Mesendoderm (in vitro differentiated cells): ENCODE data around the gene HMCN2.

Experiments
- DNase-seq: peaks from one replicate; pipeline ENCODE4 v3.0.0; 2013
- H2AK5ac ChIP-seq: 2 replicates; pipeline ENCODE4 v1.6.1; 2013; ENCODE audit warnings: low read length, inconsistent platforms
- H2BK120ac ChIP-seq: 2 replicates; pipeline ENCODE4 v1.6.1; 2013; ENCODE audit warnings: low read depth, mild to moderate bottlenecking, low read length, moderate library complexity, mixed read lengths
- H2BK15ac ChIP-seq: replicated peaks from 2 replicates; pipeline ENCODE4 v1.6.1; 2013; ENCODE audit warnings: low read depth, mild to moderate bottlenecking, moderate library complexity
- H2BK5ac ChIP-seq: 2 replicates; pipeline ENCODE4 v1.6.1; 2013; ENCODE audit warnings: low read length, inconsistent platforms
- H3K18ac ChIP-seq: 2 replicates; pipeline ENCODE4 v1.6.1; 2013; ENCODE audit warnings: mild to moderate bottlenecking, low read length, mixed read lengths
- H3K23ac ChIP-seq: one replicate; pipeline ENCODE4 v1.6.1; 2013; ENCODE audit warnings: low read length
- H3K27ac ChIP-seq: 2 replicates; pipeline ENCODE4 v1.5.1; 2013; ENCODE audit warnings: low read depth, mild to moderate bottlenecking, inconsistent platforms, low read length, moderate library complexity
- H3K27me3 ChIP-seq: 2 replicates; pipeline ENCODE4 v1.6.1; 2013; ENCODE audit warnings: low read length, control low read depth, mild to moderate bottlenecking, inconsistent platforms; ENCODE audit not compliant: insufficient read depth, poor library complexity
- H3K36me3 ChIP-seq: 2 replicates; pipeline ENCODE4 v1.6.1; 2013; ENCODE audit warnings: low read length, inconsistent platforms; ENCODE audit not compliant: control insufficient read depth, insufficient read depth
- H3K4ac ChIP-seq: one replicate; pipeline ENCODE4 v1.6.1; 2013; ENCODE audit warnings: low read depth, mild to moderate bottlenecking, low read length, moderate library complexity
- H3K4me1 ChIP-seq: 2 replicates; pipeline ENCODE4 v1.6.1; 2013; ENCODE audit warnings: low read depth, low read length, inconsistent platforms; ENCODE audit not compliant: control insufficient read depth
- H3K4me2 ChIP-seq: 2 replicates; pipeline ENCODE4 v1.6.1; 2013; ENCODE audit warnings: low read length
- H3K4me3 ChIP-seq: 2 replicates; pipeline ENCODE4 v1.5.1; 2013; ENCODE audit warnings: mild to moderate bottlenecking, low read length
- H3K56ac ChIP-seq: one replicate; pipeline ENCODE4 v1.6.1; 2013; ENCODE audit warnings: low read length
- H3K79me1 ChIP-seq: 2 replicates; pipeline ENCODE4 v1.6.1; 2013; ENCODE audit warnings: low read length, inconsistent platforms
- H3K79me2 ChIP-seq: 2 replicates; pipeline ENCODE4 v1.6.1; 2013; ENCODE audit warnings: mild to moderate bottlenecking, low read length; ENCODE audit not compliant: control insufficient read depth, insufficient read depth
- H3K9ac ChIP-seq: 2 replicates; pipeline ENCODE4 v1.6.1; 2013; ENCODE audit warnings: low read length, inconsistent platforms
- H4K5ac ChIP-seq: one replicate; pipeline ENCODE4 v1.6.1; 2013; ENCODE audit warnings: low read length
- H4K8ac ChIP-seq: one replicate; pipeline ENCODE4 v1.6.1; 2013; ENCODE audit warnings: low read depth, mild to moderate bottlenecking, control low read depth, low read length, moderate library complexity
- WGBS: extraction: QIAGEN DNeasy Blood & Tissue Kit; methylation state at CpG from one replicate; pipeline ENCODE4 v1.1.7; 2013; ENCODE audit warnings: low lambda C conversion rate, missing lambda C conversion rate; ENCODE audit not compliant: insufficient coverage; ENCODE audit errors: extremely low coverage; 5-methylcytosine and 5-hydroxymethylcytosine counted together

The HMCN2 gene

DNA sequence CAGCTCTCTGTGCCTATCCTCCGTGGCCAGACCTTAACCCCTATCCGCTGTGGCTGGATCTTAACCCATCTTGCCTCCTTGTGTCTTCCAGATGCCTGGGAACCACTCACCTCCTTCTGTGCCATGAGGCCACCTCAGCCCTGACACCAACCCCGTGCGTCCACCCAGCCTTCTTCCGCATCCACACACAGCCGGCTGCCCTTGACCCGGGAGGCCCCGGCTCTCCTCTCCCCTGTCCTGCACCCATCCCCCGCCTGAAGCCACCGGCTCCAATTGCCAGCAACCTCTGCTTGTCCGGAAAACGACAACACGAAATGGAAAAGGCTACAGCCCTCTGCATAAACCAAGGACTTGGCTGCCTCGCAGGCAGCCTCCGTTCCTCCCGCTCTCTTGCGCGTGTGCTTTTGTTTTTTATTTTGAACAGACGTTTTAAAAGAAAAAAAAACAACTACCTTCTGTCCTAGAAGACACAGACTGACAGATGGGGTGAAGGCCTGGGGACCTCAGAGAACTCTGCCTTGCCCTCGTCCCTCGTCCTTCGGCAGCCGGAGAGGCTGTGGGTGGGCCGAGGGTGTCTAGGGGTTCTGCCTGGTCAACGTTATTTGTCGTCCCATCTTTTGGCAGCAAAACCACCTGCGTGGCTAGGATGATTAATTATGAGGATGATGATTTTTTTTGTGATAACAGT, 32.5 kb upstream of the HMCN2 start:
- Histone ChIP-seq H3K4me1 (no peaks in the 10 kb centered on the region), H3K56ac (no peak overlapping the region), H2BK15ac (no peak overlapping the region), H3K4ac (no peak overlapping the region), H2AK5ac (no peak overlapping the region), H3K4me3 (no peak overlapping the region), H3K79me2 (no peaks in the 10 kb centered on the region), H2BK5ac (no peak overlapping the region), H4K8ac (no peak overlapping the region), H4K5ac (no peak overlapping the region), H3K18ac (no peak overlapping the region), H3K23ac (no peak overlapping the region), H3K27me3 (no peaks in the 10 kb centered on the region), H2BK120ac (no peak overlapping the region), H3K79me1 (no peaks in the 10 kb centered on the region), H3K36me3 (peaks cover 8% of the 10 kb centered on the region), H3K9ac (no peak overlapping the region), H3K27ac (no peak overlapping the region), H3K4me2 (no peak overlapping the region)
- DNase-seq, result no peak
- no CpG with 5 or more reads among the region's 27 CpGs for WGBS

DNA sequence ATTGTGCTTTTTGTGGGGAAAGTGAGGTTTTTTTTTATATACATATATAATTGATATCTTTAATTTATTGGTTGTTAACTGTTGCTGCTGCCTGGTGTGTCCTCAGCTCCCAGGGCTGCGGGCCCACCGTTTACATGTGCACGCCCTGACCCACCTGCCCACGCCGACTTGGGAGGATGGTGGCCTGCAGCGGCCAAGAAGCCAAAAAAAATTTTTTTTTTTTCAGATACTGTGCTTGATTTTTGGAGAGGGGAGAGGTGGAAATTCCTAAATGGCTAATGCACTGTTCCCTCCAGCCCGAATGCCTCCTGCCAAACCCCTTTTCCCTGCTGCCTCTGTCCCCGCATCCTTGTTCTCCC, 32.0 kb upstream of the HMCN2 start:
- H3K4me2 ChIP-seq, result no peak overlapping the region
- WGBS, result no CpG with 5 or more reads among the region's 8 CpGs
- H3K4me1 ChIP-seq, result no peaks in the 10 kb centered on the region
- H4K5ac ChIP-seq, result no peak overlapping the region
- no peak overlapping the region for H2BK120ac ChIP-seq
- no peak for DNase-seq
- H3K18ac ChIP-seq, result no peak overlapping the region
- H3K4ac ChIP-seq, result no peak overlapping the region
- no peak overlapping the region for H2BK5ac ChIP-seq
- no peak overlapping the region for H3K23ac ChIP-seq
- H3K36me3 ChIP-seq, result peaks cover 8% of the 10 kb centered on the region
- no peak overlapping the region for H3K56ac ChIP-seq
- no peak overlapping the region for H4K8ac ChIP-seq
- H3K27me3 ChIP-seq, result no peaks in the 10 kb centered on the region
- H3K27ac ChIP-seq, result no peak overlapping the region
- no peak overlapping the region for H3K9ac ChIP-seq
- no peak overlapping the region for H2BK15ac ChIP-seq
- no peak overlapping the region for H3K4me3 ChIP-seq
- H3K79me2 ChIP-seq, result no peaks in the 10 kb centered on the region
- no peaks in the 10 kb centered on the region for H3K79me1 ChIP-seq
- no peak overlapping the region for H2AK5ac ChIP-seq

DNA sequence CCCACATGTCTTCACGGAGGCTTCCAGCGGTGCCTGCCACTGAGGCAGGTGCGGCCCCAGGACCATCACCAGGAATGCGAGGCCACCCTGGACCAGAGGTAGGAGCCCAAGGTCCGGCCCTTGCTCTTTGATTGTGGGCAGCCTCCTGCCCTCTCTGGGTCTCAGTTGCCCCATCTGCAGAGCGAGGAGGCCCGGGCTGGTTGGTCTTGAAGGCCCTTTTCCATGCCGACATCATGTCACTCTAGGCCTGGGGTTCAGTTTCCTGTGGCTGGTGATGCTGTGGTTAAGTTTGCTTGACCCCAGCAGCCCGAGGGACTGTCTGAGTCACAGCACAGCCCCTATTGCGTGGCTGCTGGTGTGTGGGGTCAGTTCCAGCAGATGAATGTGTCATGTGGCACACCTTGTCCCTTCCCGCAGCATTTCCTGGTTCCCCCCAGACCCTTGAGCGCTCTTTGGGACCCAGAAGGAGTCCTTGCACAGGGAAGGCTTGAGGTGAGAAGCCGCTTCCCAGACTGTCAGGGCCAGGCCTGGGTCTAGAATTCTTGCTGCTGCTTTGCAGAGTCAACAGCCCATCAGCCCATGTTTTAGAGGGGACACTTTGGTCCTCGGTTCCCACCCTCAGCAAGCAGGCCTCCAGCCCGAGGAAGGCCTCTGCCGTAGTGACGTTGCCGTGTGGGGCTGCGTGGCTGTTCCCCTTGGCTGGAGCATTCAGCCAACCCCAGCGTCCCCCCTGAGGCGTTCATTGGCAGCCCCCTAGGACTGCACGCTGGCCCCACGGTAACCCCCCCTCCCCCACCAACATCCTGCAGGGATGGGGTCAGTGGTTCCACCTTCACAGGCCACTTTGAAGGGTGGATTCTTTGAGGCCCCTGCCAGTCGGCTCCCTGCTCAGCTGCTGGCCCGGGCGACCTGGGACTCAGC, 31.0 kb upstream of the HMCN2 start:
- no peak for DNase-seq
- Histone ChIP-seq H3K4me3 (no peak overlapping the region), H3K23ac (no peak overlapping the region), H3K9ac (no peak overlapping the region), H3K4ac (no peak overlapping the region), H3K79me1 (no peaks in the 10 kb centered on the region), H2AK5ac (no peak overlapping the region), H3K56ac (no peak overlapping the region), H2BK5ac (no peak overlapping the region), H3K79me2 (no peaks in the 10 kb centered on the region), H4K5ac (no peak overlapping the region), H3K27me3 (no peaks in the 10 kb centered on the region), H3K27ac (no peak overlapping the region), H2BK120ac (no peak overlapping the region), H3K4me1 (no peaks in the 10 kb centered on the region), H4K8ac (no peak overlapping the region), H3K18ac (no peak overlapping the region), H3K36me3 (peaks cover 8% of the 10 kb centered on the region), H2BK15ac (no peak overlapping the region), H3K4me2 (no peak overlapping the region)
- no CpG with 5 or more reads among the region's 26 CpGs for WGBS

DNA sequence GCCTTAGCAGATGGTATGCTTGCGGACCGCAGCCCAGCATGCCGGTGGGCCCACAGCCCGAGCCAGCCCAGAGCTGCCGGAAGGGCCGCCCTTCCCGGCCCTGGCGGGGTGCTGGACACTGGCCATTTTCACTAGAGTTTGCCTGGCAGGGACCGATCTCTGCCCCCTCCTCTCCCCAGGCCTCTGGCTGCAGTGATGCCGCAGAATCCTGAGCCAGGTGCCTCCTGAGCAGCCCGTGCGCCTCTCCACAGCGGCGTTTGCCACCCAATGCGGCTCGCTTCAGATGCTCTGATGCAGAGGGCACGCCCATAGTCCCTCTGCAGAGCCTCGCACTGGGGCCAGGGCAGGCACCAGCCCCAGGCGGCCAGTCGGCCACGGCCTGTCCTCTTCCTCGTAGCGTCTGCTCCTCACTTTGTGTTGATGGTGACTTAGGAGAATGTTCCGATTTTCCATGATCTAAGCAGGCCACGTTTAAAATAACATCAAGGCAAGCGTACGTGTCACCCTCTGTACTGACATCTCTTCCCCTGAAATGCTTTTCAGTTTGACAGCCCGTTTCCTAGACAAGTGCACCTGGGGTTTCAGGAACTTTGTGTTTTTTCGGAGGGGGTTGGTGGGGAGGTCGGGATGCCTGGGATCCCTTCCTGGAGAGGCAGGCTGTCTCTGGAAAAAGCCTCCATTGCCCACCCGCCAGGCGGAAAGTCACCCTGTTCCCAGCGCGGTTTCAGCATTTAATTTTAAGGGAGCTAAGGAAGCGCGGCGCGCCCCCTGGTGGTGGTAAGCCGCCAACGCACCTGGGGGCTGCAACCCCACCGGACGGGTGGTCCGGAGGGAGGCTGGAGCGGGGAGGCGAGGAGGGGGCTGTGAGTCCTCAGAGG, 29.8 kb upstream of the HMCN2 start:
- Histone ChIP-seq H3K27ac (no peak overlapping the region), H3K36me3 (peaks cover 8% of the 10 kb centered on the region), H3K27me3 (no peaks in the 10 kb centered on the region), H4K8ac (no peak overlapping the region), H3K79me1 (no peaks in the 10 kb centered on the region), H3K9ac (no peak overlapping the region), H3K4me2 (no peak overlapping the region), H3K23ac (no peak overlapping the region), H2AK5ac (no peak overlapping the region), H3K4me1 (peaks cover 1% of the 10 kb centered on the region), H3K79me2 (no peaks in the 10 kb centered on the region), H3K4ac (no peak overlapping the region), H4K5ac (no peak overlapping the region), H2BK120ac (no peak overlapping the region), H2BK15ac (no peak overlapping the region), H2BK5ac (no peak overlapping the region), H3K56ac (peak overlapping the region; percentile 9), H3K4me3 (no peak overlapping the region), H3K18ac (no peak overlapping the region)
- WGBS, result no CpG with 5 or more reads among the region's 45 CpGs
- peak; percentile 67 for DNase-seq

DNA sequence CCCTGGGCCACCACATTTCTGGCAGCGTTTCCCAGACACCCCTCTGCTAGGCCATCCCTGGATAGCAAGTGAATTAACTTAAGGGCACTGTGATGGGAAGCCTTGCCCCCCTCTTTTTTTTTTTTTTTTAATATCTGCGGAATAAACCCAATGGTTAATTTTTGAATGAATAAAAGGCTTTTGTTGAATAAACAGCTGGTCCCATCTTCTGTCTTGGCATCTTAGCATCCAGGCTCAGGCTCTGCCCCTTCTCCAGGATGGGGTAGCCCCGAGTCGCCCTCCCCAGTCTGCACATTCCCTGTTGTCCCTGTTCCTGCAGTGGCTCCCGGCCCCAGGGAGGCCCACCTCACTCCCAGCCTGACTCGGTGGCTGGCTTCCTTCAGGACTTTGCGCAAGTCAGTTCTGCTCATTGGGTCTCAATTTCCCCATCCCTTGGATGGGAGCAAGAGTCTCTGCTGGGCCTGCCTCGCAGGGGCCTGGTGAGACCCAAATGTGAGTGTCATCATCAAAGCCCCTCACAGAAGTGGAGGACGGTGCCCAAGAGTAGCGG, 29.0 kb upstream of the HMCN2 start:
- H4K5ac ChIP-seq, result no peak overlapping the region
- H3K4me2 ChIP-seq, result no peak overlapping the region
- H3K4ac ChIP-seq, result no peak overlapping the region
- no peak overlapping the region for H4K8ac ChIP-seq
- peaks cover 8% of the 10 kb centered on the region for H3K36me3 ChIP-seq
- no peak overlapping the region for H2AK5ac ChIP-seq
- H3K9ac ChIP-seq, result no peak overlapping the region
- no peak overlapping the region for H2BK5ac ChIP-seq
- H3K18ac ChIP-seq, result no peak overlapping the region
- H3K27ac ChIP-seq, result no peak overlapping the region
- H3K4me3 ChIP-seq, result no peak overlapping the region
- no peak for DNase-seq
- no CpG with 5 or more reads among the region's 10 CpGs for WGBS
- H2BK15ac ChIP-seq, result no peak overlapping the region
- H2BK120ac ChIP-seq, result no peak overlapping the region
- no peak overlapping the region for H3K23ac ChIP-seq
- no peaks in the 10 kb centered on the region for H3K79me2 ChIP-seq
- H3K79me1 ChIP-seq, result no peaks in the 10 kb centered on the region
- peaks cover 1% of the 10 kb centered on the region for H3K4me1 ChIP-seq
- no peak overlapping the region for H3K56ac ChIP-seq
- H3K27me3 ChIP-seq, result no peaks in the 10 kb centered on the region
